ENCODE measurements around the gene PRKAR2B.
"Not testable (repeated sequence)": the region's sequence is repeated elsewhere in the genome, so short reads cannot be mapped to it uniquely, and the experiment has no call there.

PRKAR2B gene

GRCh38 chr7:107049480-107049879 lies 5.0 kb downstream of the PRKAR2B start:
- DNase-seq: no peak

GRCh38 chr7:107049971-107050532 lies 5.5 kb downstream of the PRKAR2B start:
- DNase-seq: no peak

GRCh38 chr7:107051376-107051775 lies 6.9 kb downstream of the PRKAR2B start:
- DNase-seq: no peak

DNA sequence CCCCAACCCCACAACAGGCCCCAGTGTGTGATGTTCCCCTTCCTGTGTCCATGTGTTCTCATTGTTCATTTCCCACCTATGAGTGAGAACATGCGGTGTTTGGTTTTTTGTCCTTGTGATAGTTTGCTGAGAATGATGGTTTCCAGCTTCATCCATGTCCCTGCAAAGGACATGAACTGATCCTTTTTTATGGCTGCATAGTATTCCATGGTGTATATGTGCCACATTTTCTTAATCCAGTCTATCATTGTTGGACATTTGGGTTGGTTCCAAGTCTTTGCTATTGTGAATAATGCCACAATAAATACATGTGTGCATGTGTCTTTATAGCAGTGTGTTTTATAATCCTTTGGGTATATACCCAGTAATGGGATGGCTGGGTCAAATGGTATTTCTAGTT lies 10.5 kb downstream of the PRKAR2B start:
- DNase-seq: not testable (repeated sequence)

GRCh38 chr7:107056058-107056457 lies 11.6 kb downstream of the PRKAR2B start:
- DNase-seq: not testable (repeated sequence)

DNA sequence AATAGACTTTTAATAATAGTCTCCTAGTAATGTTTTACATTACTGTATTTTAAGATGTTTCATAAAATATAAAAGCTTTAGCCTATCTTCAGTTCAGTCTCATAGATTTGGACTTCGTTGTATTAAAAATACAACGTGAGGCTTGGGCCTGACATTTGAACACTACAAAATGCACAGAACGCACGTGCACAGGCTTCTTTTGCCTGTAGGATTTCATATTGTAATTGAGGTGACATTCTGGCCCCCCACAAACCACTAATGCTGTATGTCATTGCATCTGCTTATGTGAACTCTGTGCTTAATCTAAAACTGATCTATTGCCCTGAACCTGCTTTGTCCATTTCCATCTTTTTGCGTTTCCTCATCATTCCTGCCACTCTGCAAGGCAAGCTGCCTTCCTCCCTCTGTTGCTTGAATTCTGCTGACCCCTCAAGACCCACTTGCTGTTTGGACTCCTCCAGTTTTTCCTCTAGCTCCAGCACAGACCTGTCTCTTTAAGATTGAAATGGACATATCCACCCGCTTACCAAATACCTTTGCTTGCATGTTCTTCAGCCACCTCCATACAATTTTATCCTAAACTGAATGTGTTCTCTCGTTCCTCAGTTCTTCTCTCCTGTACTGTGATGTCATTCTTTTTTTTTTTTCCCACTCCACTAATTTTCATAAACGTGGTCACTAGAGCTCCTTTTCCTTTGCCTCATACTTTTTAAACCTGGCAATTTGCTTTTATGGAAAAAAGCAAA lies 12.4 kb downstream of the PRKAR2B start:
- no peak for DNase-seq

GRCh38 chr7:107057474-107057833 lies 12.9 kb downstream of the PRKAR2B start:
- DNase-seq: no peak

DNA sequence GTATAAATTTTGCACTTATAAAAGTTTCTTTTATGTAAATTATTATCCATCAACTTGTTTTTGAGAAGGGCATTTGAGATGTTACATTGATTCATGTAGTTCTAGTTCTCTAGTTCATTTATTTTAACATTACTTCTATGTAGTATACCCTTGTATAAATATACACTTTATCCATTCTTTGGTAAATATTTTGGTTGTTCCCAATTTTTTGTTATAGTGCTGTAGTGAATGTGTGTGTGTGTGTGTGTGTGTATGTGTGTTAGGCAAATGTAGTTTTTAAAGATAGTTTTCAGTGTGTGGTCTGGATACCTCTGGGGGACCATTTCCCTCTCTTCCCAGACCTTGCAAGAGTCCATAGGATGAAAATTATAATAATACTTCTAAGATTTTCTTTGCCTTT lies 15.0 kb downstream of the PRKAR2B start:
- DNase-seq: no peak

DNA sequence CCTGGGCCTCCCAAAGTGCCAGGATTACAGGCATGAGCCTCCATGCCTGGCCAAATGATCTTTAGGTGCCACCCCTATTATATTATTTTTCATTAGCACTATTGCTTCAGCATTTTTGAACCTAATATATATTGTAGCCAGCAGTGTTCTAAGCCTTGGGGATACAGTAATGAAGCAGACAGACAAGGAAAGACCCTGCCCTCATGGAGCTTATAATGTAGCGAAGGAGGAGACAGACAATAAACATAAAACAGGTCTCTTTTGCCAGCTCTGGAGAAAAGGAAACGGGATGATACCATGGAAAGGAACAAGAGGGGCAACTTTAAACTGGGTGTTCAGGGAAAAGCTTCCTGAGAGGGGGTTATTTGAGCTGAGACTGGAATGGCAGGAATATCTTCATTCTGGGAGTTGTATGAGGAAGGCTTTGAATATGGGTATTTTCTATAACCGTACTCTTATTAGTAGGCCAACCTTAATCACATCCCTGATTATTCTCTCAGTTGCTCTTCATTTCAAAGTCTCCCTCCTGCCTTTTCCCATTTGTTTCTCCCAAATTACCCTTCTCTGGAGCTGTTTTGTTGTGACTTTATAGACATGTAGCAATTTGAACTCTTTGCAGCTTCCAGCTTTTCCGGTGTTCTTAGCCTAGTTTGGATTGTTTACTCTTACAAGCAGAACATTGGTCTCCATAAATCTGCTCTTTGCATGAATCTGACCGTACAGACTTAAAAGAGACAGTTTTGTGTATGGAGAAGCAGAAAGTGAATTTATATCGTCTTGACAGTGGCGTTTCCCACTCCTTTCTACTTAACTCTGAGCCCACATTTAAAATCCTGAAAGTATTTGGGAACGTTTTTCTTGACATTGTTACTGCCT lies 19.0 kb downstream of the PRKAR2B start:
- DNase-seq: no peak

DNA sequence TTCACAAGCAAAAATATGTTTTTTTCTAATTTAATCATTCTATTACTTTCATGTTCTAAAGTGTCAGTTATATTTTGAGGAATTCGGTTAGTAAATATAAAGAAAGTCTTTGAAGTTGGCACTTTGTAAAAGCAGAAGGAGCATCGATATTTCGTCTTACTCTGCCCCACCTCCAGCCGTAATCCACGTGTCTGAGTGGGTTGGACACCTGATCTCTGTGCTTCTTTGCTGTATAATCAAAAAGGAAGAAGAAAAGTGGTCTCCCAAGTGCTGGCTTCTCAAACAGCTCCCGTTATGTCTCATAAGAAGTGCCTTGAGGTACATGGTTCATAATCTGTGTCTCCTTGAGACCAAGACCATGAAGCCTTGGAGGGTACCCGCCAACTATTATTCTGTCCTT lies 19.8 kb downstream of the PRKAR2B start:
- DNase-seq: no peak

- DNase-seq: no peak
Observed at GRCh38 chr7:107065929-107066247, 21.4 kb downstream of the PRKAR2B start.

- no peak for DNase-seq
Observed at GRCh38 chr7:107068156-107068555, 23.7 kb downstream of the PRKAR2B start.

- DNase-seq: no peak
Observed at GRCh38 chr7:107069457-107069856, 25.0 kb downstream of the PRKAR2B start.

GRCh38 chr7:107070710-107071109 lies 26.2 kb downstream of the PRKAR2B start:
- DNase-seq: no peak

GRCh38 chr7:107071129-107071528 lies 26.6 kb downstream of the PRKAR2B start:
- DNase-seq: no peak

GRCh38 chr7:107072133-107072532 lies 27.6 kb downstream of the PRKAR2B start:
- no peak for DNase-seq

DNA sequence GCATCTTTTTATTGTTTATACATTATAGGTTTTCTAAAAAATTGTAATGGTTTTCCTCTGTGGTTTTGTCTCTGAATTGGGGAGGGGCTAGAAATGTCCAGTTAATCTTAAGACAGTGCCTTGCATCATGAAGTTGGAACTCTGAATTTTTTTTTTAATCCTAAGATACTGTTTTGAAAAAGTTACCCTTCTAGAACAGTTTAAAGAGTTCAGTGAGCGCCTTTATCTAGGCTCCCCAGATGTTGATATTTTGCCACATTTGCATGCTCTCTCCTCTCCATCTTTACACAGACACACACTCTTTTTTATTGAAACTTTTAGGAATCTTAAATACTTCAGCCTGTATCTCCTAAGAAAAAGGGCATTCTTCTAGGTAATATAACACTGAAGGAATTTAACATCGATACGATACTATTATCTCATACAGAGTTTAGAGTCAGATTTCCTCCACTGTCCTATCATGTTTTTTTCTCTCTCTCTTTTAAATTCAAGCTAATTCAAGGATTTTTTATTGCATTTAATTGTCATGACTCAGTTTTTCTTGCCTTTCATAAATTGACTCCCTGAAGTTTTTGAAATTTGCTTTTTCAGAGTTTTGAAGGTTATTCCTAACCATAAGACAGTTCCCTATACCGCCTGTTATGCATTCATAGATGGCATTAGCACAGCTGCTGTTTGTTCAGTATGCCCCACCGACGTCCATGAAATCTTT lies 31.5 kb downstream of the PRKAR2B start:
- no peak for DNase-seq

GRCh38 chr7:107076781-107077698 lies 32.5 kb downstream of the PRKAR2B start:
- DNase-seq: no peak

- no peak for DNase-seq
Observed at GRCh38 chr7:107077699-107078516, 33.4 kb downstream of the PRKAR2B start.

GRCh38 chr7:107078517-107078966 lies 34.0 kb downstream of the PRKAR2B start:
- DNase-seq: no peak

Measured in activated CD4-positive, alpha-beta T cell treated with anti-CD3 and anti-CD28 coated beads, Interleukin-2, amount 50 U/mL, for 48 hours (primary cell).